H1 (cell line): ENCODE data around the gene NOL9. TPM values are rescaled to one million over a fixed set of nuclear protein-coding genes. Genes with fewer than 3 reads are reported as not detected.

ENCODE experiments used
- CEBPB ChIP-seq: IDR thresholded peaks from 2 replicates; pipeline ENCODE4 v1.6.1; 2012; ENCODE audit warnings: low read depth, low read length
- KDM4A ChIP-seq: IDR thresholded peaks from one replicate; pipeline ENCODE4 v1.7.1; 2012; ENCODE audit warnings: low read depth, mild to moderate bottlenecking, moderate library complexity, low read length, inconsistent platforms; ENCODE audit not compliant: severe bottlenecking
- MAFK ChIP-seq: IDR thresholded peaks from 2 replicates; pipeline ENCODE4 v1.6.1; 2012; ENCODE audit warnings: low read depth, mild to moderate bottlenecking, improper control_type of control experiment, low read length
- polyA plus RNA-seq, 7 experiments: library from polyadenylated mRNA; depleted of rRNA in 3 of 7; stranded (reverse) in 5 of 7; unstranded in 2 of 7; fragments of >200 nt in 5 of 7; fragments of 200-250 nt in 2 of 7; gene quantifications; 1 replicate in 5 of 7; 2 replicates in 1 of 7; 4 replicates in 1 of 7; pipeline versions ENCODE4 v1.2.1 to v1.2.3, GENCODE V29; 2011 to 2013; ENCODE audit warnings: missing spikeins in 2 of 7, mixed read lengths in 2 of 7
- total RNA-seq: library from RNA; stranded (reverse); fragmentation: NEBNext Ultra II Directional; extraction: Animal tissue kit (Norgen Biotek cat#: 25700); gene quantifications from 2 replicates; pipeline ENCODE4 v1.2.1, GENCODE V29; 2021

Gene NOL9
- total and polyA plus RNA-seq, 2 of the 8 experiments (the other 6 are each of a cell fraction or from before 2014, with no cell fraction given): 17.1 to 38.1 TPM

DNA sequence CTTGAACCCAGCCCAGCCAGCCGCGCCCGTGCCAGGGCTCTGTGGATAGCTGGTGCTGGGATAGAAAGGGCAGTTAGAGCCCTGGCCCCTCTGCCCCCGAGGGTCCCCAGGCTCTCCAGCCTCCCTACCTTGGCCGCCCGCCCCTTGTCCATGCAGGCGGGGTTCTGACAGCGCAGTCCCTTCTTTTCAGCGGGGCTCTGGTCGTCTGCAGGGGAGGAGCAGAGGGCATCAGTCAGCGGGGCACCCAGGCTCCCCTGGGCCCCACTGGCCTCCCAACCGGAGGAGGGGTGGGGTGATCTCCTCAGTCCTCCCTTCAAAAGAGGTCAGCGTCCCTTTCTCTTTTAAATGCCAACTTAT is 58.0 kb downstream of the NOL9 start (continued):
- TF ChIP-seq CEBPB (no peak), MAFK (no peak), KDM4A (no peak)
